Measurements from ENCODE around the gene HOXA7.

- TF ChIP-seq, protein P1, sequence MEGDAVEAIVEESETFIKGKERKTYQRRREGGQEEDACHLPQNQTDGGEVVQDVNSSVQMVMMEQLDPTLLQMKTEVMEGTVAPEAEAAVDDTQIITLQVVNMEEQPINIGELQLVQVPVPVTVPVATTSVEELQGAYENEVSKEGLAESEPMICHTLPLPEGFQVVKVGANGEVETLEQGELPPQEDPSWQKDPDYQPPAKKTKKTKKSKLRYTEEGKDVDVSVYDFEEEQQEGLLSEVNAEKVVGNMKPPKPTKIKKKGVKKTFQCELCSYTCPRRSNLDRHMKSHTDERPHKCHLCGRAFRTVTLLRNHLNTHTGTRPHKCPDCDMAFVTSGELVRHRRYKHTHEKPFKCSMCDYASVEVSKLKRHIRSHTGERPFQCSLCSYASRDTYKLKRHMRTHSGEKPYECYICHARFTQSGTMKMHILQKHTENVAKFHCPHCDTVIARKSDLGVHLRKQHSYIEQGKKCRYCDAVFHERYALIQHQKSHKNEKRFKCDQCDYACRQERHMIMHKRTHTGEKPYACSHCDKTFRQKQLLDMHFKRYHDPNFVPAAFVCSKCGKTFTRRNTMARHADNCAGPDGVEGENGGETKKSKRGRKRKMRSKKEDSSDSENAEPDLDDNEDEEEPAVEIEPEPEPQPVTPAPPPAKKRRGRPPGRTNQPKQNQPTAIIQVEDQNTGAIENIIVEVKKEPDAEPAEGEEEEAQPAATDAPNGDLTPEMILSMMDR (IDR thresholded peaks at IDR 0.05) = no peak
- no peak for TF ChIP-seq EZH2 (IDR thresholded peaks at IDR 0.05; ENCODE audit: borderline replicate concordance, insufficient read depth, low read depth, low read length, poor library complexity, severe bottlenecking)
These were observed 8.9 kb upstream of the HOXA7 start, which contains the start of gene HOXA9 for GRCh38 chr7:27165089-27165995.

All from B cell (primary cell).